ENCODE results near the gene CALML5.

CALML5 gene

GRCh38 chr10:5490032-5490431 lies 9.3 kb downstream of the CALML5 start:
- no peak for DNase-seq
- Histone ChIP-seq H3K27ac (no peak overlapping the region), H3K27me3 (replicated peaks) (no peaks in the 10 kb centered on the region), H3K4me3 (ENCODE audit: low read depth, low read length) (no peak overlapping the region), H3K36me3 (replicated peaks) (no peaks in the 10 kb centered on the region)
- in situ Hi-C loops (cut with HindIII; ENCODE audit: low pct_ligation_motif_present, low sequenced_read_pairs) = no loop called here
- TF ChIP-seq, protein P1, sequence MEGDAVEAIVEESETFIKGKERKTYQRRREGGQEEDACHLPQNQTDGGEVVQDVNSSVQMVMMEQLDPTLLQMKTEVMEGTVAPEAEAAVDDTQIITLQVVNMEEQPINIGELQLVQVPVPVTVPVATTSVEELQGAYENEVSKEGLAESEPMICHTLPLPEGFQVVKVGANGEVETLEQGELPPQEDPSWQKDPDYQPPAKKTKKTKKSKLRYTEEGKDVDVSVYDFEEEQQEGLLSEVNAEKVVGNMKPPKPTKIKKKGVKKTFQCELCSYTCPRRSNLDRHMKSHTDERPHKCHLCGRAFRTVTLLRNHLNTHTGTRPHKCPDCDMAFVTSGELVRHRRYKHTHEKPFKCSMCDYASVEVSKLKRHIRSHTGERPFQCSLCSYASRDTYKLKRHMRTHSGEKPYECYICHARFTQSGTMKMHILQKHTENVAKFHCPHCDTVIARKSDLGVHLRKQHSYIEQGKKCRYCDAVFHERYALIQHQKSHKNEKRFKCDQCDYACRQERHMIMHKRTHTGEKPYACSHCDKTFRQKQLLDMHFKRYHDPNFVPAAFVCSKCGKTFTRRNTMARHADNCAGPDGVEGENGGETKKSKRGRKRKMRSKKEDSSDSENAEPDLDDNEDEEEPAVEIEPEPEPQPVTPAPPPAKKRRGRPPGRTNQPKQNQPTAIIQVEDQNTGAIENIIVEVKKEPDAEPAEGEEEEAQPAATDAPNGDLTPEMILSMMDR (IDR thresholded peaks at IDR 0.05; ENCODE audit: low read depth, low read length, missing control alignments) = no peak

DNA sequence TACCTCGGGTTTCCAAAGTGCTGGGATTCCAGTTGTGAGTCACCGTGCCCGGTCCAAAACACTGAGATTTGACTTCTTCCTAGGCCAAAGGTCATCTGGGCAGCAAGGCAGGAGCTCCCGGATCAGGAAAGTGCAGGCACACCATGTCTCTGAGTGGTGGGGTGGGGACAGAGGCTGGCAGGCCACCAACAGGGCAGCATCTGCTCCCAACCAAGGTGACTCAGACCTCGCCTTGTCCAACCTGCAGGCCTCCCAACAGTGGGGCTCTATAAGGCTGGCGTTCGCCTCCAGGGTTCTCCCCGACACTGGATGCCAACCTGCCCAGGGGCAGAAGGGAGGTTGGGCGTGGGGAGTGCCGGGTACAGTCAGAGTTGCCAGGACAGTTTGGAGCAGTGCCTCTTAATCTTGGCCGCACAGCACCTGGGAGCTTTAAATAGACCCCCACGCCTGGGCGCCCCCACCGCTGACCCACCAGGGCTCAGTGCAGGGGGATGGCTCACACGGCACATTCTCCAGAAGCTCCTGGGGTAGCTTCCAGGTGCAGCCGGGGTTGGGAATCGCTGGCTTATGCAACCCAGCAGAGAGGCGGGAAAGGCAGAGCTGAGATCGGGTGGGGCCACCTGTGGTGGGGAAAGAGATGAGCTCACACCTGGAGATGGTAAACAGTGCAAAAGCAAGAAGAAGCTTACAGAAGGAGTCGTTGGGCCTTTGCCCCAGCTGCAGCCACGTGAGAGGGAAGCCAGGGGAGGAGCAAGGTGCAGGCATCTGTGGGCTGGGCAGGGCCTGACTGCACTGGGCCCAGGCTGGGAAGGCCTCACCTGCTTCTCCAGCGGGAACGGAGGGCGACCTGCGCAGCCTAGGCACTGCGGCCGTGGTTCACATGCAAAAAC lies 10.9 kb downstream of the CALML5 start:
- H3K36me3 ChIP-seq (replicated peaks) = no peaks in the 10 kb centered on the region
- no peak for DNase-seq
- no peak overlapping the region for H3K4me3 ChIP-seq (ENCODE audit: low read depth, low read length)
- no peaks in the 10 kb centered on the region for H3K27me3 ChIP-seq (replicated peaks)
- in situ Hi-C loops (cut with HindIII; ENCODE audit: low pct_ligation_motif_present, low sequenced_read_pairs) = no loop called here
- TF ChIP-seq, protein P1 (IDR thresholded peaks at IDR 0.05; ENCODE audit: low read depth, low read length, missing control alignments) = no peak
- no peak overlapping the region for H3K27ac ChIP-seq

DNA sequence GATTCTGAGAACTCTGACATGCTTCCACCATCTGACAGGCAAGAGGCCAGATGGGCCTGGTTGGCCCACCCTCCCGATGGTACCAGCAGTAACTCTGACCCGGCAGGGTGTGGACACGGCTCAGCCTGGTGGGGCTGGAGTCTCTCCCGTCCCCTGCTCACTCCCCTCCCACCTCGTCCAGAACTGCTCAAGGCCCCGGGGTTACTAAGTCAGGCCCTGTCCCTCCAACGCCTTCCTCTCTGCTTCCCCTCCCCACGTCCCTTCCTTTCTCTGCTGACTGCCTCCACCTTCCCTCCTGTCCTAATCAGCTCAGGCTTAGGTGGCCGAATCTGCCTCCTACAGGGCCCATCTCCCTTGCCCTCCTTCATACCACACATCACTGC lies 12.5 kb downstream of the CALML5 start:
- H3K27me3 ChIP-seq (replicated peaks) = no peaks in the 10 kb centered on the region
- H3K36me3 ChIP-seq (replicated peaks) = no peaks in the 10 kb centered on the region
- in situ Hi-C loops (cut with HindIII; ENCODE audit: low pct_ligation_motif_present, low sequenced_read_pairs) = no loop called here
- DNase-seq = no peak
- H3K4me3 ChIP-seq (ENCODE audit: low read depth, low read length) = no peak overlapping the region
- no peak overlapping the region for H3K27ac ChIP-seq
- TF ChIP-seq, protein P1 (IDR thresholded peaks at IDR 0.05; ENCODE audit: low read depth, low read length, missing control alignments) = no peak

GRCh38 chr10:5485948-5486852 lies 13.2 kb downstream of the CALML5 start:
- no peaks in the 10 kb centered on the region for H3K27me3 ChIP-seq (replicated peaks)
- in situ Hi-C loops (cut with HindIII; ENCODE audit: low pct_ligation_motif_present, low sequenced_read_pairs) = no loop called here
- no peak overlapping the region for H3K27ac ChIP-seq
- H3K36me3 ChIP-seq (replicated peaks) = no peaks in the 10 kb centered on the region
- no peak for DNase-seq
- H3K4me3 ChIP-seq (ENCODE audit: low read depth, low read length) = no peak overlapping the region
- TF ChIP-seq, protein P1 (IDR thresholded peaks at IDR 0.05; ENCODE audit: low read depth, low read length, missing control alignments) = no peak

DNA sequence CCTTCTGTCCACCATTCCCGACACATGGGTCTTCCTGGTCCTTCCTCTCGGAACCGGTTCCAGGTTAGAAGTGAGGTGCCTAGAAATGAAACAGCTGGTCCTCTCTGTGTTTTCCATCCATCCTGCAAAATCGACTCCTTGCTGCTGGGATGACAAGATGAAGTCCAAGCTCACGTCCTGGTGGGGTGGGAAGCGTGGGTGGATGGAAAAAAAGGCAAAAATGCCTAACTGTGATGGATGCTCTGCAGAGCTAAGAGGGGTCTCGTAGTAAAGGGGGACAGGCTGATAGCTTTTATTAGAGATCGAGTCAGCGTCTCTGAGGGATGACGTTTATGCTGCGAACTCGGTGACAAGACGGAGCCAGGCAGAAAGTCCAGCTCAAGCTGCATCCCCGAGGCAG lies 14.1 kb downstream of the CALML5 start:
- Histone ChIP-seq H3K27me3 (replicated peaks) (no peaks in the 10 kb centered on the region), H3K4me3 (ENCODE audit: low read depth, low read length) (no peak overlapping the region), H3K36me3 (replicated peaks) (no peaks in the 10 kb centered on the region), H3K27ac (no peak overlapping the region)
- TF ChIP-seq, protein P1 (IDR thresholded peaks at IDR 0.05; ENCODE audit: low read depth, low read length, missing control alignments) = no peak
- in situ Hi-C loops (cut with HindIII; ENCODE audit: low pct_ligation_motif_present, low sequenced_read_pairs) = no loop called here
- no peak for DNase-seq

Data from brain microvascular endothelial cell (primary cell).